Measurements from ENCODE around the gene MCF2L2. TPM values are rescaled to one million over a fixed set of nuclear protein-coding genes. Genes with fewer than 3 reads are reported as not detected.

Gene MCF2L2
- total and polyA plus RNA-seq, 2 experiments from 2014 or later, result 4.4 to 12.9 TPM

DNA sequence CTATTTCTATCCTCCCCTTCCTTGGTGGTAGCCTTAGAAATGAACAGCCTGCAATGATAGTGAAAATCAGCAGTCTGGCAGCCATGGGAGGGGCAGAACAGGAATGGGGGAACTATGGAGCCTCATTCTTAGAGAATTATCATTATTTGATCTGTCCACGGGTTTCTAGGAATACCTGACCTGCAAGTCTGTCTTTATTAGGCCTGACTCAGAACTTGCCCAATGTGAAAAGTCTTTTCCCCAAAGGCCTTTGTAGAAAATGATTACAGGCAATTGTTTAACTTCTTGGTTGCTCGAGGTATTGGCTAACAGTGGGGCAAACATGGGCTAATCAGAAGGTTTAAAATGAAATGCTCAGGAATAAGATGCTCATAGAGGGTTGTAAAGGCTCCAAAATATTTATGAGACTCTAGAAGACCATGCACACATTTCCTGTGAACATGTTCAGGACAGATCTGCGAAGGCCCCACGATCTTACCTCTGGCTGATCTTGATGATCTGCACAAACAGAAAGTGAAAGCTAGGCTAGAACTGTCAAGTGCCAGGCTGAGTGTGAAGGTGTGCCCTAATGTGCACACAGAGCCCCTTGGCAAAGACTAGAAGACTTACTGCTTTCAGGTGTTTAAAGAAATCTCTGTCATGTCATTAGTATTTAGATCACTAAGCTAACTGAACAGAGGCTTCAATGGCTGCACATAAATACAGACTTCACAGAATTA, 226.3 kb downstream of the MCF2L2 start:
- H3K27me3 ChIP-seq, result no peaks in the 10 kb centered on the region
- no peak overlapping the region for H3K27ac ChIP-seq
- DNase-seq (ENCODE audit: low read depth in 1 of 2, low spot score in 1 of 2), result no peak
- no peaks in the 10 kb centered on the region for H3K9me3 ChIP-seq (ENCODE audit: low read depth)
- TF ChIP-seq, protein P1, sequence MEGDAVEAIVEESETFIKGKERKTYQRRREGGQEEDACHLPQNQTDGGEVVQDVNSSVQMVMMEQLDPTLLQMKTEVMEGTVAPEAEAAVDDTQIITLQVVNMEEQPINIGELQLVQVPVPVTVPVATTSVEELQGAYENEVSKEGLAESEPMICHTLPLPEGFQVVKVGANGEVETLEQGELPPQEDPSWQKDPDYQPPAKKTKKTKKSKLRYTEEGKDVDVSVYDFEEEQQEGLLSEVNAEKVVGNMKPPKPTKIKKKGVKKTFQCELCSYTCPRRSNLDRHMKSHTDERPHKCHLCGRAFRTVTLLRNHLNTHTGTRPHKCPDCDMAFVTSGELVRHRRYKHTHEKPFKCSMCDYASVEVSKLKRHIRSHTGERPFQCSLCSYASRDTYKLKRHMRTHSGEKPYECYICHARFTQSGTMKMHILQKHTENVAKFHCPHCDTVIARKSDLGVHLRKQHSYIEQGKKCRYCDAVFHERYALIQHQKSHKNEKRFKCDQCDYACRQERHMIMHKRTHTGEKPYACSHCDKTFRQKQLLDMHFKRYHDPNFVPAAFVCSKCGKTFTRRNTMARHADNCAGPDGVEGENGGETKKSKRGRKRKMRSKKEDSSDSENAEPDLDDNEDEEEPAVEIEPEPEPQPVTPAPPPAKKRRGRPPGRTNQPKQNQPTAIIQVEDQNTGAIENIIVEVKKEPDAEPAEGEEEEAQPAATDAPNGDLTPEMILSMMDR (IDR thresholded peaks at IDR 0.05; ENCODE audit: low read depth, low read length), result no peak
- H3K36me3 ChIP-seq, result no peaks in the 10 kb centered on the region
- H3K4me1 ChIP-seq (ENCODE audit: low read depth), result no peaks in the 10 kb centered on the region
- no peak overlapping the region for H3K4me3 ChIP-seq

DNA sequence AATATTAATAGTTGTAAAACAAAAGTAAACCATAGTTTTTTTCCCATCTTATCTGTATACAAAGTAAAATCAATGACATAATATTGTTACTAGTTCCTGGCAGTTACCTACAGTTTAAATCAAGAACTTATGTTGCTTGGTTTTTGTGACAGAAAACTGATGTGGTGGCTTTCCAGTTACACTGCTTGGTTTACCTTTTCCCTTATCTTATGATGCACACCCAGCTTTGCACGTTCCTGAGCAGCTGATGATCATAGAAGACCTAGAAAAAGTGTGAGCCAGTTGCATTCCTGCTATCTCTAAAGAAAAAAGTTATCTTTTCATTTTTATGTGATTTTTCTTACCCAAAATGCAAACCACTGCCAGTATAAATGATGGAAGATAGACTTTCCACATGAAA, 229.5 kb downstream of the MCF2L2 start:
- Histone ChIP-seq H3K9me3 (ENCODE audit: low read depth) (no peaks in the 10 kb centered on the region), H3K36me3 (no peaks in the 10 kb centered on the region), H3K27me3 (no peaks in the 10 kb centered on the region), H3K27ac (no peak overlapping the region), H3K4me1 (ENCODE audit: low read depth) (peaks cover 9% of the 10 kb centered on the region), H3K4me3 (no peak overlapping the region)
- TF ChIP-seq, protein P1 (IDR thresholded peaks at IDR 0.05; ENCODE audit: low read depth, low read length), result no peak
- no peak for DNase-seq (ENCODE audit: low read depth in 1 of 2, low spot score in 1 of 2)

DNA sequence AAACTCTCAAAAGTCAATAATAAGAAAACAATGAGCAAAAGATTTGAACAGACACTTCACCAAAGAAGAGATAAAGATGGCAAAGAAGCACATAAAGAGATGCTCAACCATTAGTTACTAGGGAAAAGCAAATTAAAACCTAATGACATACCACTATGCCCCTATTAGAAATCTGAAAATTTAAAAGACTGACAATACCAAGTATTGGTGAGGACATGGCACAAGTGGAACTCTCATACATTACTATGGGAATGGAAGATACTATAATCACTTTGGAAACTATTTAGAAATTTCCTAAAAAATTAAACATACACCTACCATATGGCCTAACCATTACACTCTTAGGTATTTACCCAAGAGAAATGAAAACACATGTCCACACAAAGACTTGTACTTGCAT, 230.7 kb downstream of the MCF2L2 start:
- no peak overlapping the region for H3K4me3 ChIP-seq
- no peak for DNase-seq (ENCODE audit: low read depth in 1 of 2, low spot score in 1 of 2)
- H3K9me3 ChIP-seq (ENCODE audit: low read depth), result no peaks in the 10 kb centered on the region
- TF ChIP-seq, protein P1 (IDR thresholded peaks at IDR 0.05; ENCODE audit: low read depth, low read length), result no peak
- peaks cover 9% of the 10 kb centered on the region for H3K4me1 ChIP-seq (ENCODE audit: low read depth)
- H3K27ac ChIP-seq, result no peak overlapping the region
- no peaks in the 10 kb centered on the region for H3K27me3 ChIP-seq
- no peaks in the 10 kb centered on the region for H3K36me3 ChIP-seq

DNA sequence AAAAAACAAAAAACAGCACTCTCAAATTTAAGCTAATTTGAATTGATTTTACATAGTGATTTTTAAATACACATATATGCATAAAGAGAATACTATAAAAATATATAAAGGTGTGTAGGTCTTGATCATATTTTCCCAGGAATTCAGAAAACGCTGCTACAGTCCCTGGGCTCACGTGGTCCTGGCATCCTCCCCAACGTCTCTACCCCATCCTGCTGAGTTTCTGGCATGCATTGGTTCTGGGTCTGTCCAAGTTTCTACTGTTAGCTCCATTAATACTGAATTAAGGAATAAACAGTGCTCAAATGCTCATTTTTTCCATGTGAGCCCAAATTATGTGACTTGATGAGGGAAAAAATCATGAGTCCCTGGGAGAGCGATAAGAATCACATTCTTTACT, 233.2 kb downstream of the MCF2L2 start:
- no peaks in the 10 kb centered on the region for H3K36me3 ChIP-seq

DNA sequence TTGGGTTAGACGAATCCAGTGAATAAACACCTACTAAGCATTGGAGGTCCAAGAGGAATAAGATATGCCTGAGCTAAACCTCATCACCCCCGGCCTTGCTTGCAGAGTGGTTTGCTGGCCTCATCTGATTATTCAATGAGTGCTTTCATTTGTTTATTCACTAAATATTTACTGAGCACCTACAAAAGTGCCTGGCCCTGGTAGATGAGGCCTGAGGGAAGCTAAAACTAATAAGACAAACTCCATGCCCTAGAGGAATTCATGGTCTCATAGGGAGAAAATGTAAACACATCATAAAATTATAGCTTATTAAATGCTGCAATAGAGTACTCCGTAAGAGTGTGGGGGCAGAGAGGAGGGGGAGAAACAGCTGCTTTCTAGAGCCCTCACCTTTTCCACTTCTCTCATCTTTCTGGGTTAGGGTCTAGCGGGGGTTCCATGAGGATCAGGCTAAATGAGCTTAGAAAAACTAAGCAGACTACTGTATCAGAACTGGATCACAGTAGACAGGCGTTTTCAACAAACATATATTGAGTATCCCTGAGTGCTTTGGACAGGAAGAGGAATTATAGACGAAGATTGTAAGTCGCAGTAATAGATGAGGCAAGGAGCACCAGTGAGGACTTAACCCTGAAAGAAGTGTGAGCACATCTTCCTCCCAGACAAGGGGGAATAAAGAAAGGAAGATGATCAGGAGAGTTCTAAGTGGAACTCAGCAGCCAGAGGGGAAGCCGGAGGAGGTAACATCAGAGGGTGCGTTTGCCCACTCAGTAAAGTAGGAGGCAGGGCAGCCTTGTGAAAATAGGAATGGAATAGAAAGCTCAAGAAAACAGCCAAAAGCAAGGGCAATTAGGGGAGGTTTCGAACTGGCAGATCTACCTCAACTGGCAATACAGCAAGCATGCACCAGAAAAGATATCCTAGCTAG, 234.4 kb downstream of the MCF2L2 start:
- Histone ChIP-seq H3K36me3 (no peaks in the 10 kb centered on the region), H3K4me3 (no peak overlapping the region), H3K27ac (no peak overlapping the region), H3K27me3 (no peaks in the 10 kb centered on the region), H3K9me3 (ENCODE audit: low read depth) (no peaks in the 10 kb centered on the region), H3K4me1 (ENCODE audit: low read depth) (peaks cover 9% of the 10 kb centered on the region)
- TF ChIP-seq, protein P1 (IDR thresholded peaks at IDR 0.05; ENCODE audit: low read depth, low read length), result no peak
- DNase-seq (ENCODE audit: low read depth in 1 of 2, low spot score in 1 of 2), result no peak

More for the DNA sequence above, 233.2 kb downstream of the MCF2L2 start:
- Histone ChIP-seq H3K4me1 (ENCODE audit: low read depth) (peaks cover 9% of the 10 kb centered on the region), H3K27me3 (no peaks in the 10 kb centered on the region), H3K27ac (no peak overlapping the region), H3K4me3 (no peak overlapping the region), H3K9me3 (ENCODE audit: low read depth) (no peaks in the 10 kb centered on the region)
- TF ChIP-seq, protein P1 (IDR thresholded peaks at IDR 0.05; ENCODE audit: low read depth, low read length), result no peak
- no peak for DNase-seq (ENCODE audit: low read depth in 1 of 2, low spot score in 1 of 2)
